Stimulated activated CD4-positive, alpha-beta T cell treated with anti-CD3 and anti-CD28 coated beads, Interleukin-4, amount 100 ng/mL, for 1 hour (primary cell): ENCODE measurements around the gene ERC2.

Experiments
- DNase-seq: peaks from one replicate; pipeline ENCODE4 v3.0.0-alpha.2; 2020

ERC2 gene

DNA sequence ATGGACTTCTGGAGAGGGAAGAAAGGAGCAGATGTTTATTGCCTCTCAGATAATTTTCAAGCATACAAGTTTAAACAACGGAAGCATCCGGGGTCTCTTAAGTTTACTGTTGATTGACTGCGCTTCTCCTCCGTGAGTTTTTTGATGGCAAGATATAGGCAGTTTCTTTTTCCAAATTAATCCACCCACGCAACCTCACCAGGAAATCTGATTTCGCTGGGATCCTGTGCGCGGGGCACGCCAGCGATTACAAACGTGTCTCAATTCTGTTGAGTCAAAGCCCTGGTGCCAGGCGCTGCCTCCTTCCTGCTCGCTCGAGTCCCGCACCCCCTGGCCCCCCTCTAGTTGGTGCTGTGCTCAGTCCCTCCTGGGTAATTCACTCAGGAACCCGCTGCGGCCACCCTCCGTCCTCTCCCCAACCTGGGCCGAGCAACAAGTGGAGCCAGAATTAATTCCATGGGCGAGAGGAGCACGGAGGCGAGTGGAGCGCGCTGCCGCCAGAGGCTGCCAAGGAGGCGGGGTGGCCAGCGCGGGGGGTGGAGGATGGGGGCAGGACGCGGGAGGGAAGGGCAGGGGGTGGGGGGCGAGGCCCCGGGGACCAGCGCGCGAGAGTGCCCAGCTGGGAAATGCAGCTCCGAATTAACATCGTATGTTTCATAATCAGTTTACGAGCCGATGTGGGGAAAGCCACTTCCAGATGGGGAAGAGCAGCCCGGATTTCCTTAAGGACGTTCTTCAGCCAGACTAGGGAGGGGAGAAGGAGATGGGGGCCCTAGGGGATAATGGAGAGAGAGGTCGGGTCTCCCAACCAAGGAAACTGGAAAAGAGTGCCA, 987.1 kb downstream of the ERC2 start:
- no peak for DNase-seq

GRCh38 chr3:55477306-55478303, 990.7 kb downstream of the ERC2 start:
- DNase-seq, result no peak

- no peak for DNase-seq
These were observed 991.8 kb downstream of the ERC2 start for GRCh38 chr3:55476515-55476914.

- DNase-seq, result no peak
These were observed 994.0 kb downstream of the ERC2 start for GRCh38 chr3:55474213-55474632.

DNA sequence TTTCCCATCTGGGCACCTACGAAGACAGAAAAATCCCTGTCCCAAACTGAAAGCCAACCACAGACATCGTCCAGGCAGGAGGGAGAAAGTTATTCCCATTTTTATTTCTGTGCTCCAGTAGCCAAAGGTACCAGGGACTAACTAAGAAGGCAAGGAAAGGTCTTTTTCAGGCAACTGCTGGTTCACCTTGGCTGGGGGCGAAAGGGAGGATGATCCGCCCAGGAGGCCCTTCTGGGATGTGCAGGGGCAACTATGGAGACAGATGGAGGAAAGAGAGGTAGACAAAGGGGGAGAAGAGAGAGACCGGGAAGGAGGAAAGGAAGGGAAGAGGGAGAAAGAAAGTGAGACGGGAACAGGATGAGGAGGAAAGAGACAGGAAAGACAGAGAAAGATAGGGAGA, 994.5 kb downstream of the ERC2 start:
- DNase-seq, result no peak

GRCh38 chr3:55471522-55472280, 996.6 kb downstream of the ERC2 start:
- DNase-seq, result no peak

- no peak for DNase-seq
These were observed 997.2 kb downstream of the ERC2 start for GRCh38 chr3:55471084-55471483.

- DNase-seq, result no peak
These were observed 998.2 kb downstream of the ERC2 start for GRCh38 chr3:55469957-55470526.

GRCh38 chr3:55468251-55468650, 1000.0 kb downstream of the ERC2 start:
- DNase-seq, result no peak

GRCh38 chr3:55467099-55467498, 1001.2 kb downstream of the ERC2 start:
- no peak for DNase-seq

GRCh38 chr3:55466526-55466925, 1001.7 kb downstream of the ERC2 start:
- no peak for DNase-seq

DNA sequence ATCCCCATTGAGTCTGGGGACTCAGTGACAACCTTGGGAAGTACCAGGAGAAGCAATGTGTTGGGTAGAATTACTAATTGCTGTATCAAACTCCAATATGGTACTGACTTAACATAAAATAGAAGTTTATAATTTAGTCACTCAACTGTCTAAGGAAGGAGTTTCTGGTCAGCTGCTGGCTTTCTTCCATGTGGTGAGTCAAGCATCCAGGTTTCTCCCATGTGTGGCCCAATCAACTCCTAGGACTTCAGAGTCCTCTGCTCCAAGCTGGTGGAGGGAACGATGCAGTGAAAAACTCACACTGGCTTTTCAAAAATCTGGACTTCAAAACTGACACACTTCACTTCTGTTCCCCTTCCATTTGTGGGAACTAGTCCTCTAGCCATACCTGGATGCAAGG, 1006.4 kb downstream of the ERC2 start:
- DNase-seq, result no peak

GRCh38 chr3:55459838-55460237, 1008.4 kb downstream of the ERC2 start:
- no peak for DNase-seq
